ENCODE measurements around the gene OSBPL10.

OSBPL10 gene

DNA sequence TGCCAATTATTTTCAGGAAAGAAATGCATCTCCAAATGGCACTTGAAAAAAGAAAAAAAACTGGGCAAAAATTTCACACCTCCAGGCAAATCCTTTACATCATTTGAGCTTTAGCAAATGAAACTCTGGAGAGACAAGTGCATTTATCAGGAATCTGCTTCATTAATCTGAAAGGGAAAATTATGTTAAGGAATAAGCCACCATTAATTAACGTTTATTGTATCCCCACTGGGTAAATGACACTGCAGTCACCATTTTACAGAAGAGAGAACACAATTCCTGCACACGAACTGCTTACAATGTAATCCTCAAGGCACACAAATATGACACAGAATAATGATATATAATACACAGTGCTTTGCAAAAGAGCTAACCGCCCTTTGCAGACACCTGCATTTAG, 217.3 kb downstream of the OSBPL10 start:
- no peak for DNase-seq

DNA sequence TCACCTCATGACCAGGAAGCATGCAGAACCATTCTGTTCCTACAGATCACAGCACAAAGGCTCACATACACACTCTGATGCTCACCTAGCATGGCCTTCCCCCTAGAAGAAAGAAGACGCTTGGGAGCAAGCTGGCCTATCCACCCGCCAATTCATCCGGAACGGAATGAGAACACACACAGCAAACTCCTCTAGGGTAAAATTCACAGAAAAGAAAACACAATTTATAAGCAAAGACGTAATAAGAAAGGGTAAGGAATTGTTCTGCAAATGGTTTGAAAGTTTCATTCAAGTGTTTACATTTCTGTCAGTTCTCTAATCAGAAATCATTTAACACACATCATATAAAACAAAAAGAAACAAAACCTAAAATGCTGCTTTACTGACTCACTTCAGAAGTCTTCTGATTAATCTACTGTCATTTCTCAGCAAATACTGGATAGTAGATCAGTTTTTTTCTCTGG, 218.1 kb downstream of the OSBPL10 start:
- no peak for DNase-seq

DNA sequence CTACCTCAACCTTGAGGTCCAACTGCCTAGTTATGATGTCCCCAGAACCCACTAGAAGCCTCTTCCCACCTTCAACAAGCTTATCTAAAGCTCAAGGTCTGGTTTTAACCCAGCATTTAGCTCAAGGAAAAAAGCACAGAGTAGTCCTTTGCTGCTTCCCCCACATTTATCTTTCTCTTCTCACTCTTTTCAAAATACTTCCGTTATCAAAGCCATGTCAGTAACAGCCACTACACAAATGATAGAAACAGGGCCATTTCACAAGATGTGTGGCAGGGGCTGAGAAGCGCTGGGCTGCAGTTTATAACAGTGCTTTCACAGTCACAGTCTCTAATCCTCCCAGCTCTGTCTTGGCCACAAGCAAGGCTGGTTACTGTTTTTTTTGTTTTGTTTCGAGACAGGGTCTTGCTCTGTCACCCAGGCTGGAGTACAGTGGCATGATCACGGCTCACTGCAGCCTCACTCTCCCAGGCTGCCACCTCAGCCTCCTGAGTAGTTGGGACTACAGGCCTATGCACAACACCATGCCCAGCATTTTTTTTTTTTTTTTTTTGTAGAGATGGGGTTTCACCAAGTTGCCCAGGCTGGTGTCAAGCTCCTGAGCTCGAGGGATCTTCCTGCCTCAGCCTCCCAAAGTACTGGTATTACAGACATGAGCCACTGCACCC, 218.8 kb downstream of the OSBPL10 start:
- DNase-seq, result no peak

DNA sequence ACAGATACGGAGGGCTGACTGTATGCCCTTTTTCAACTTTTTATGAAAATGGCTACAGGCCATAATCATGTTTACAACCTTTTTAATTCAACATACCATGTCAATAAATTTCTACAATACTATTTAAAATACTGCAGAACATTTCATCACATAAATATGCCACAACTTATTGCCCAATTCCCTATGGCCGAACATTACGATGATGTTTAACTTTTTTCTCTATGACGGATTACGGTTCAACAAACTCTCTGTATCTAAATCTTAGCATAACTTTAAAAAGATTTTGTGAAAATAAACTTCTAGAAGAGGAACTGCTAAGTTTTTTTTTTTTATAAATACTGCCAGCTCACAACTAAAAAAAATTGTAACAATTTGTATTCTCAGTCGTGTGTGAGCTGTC, 220.4 kb downstream of the OSBPL10 start:
- no peak for DNase-seq

DNA sequence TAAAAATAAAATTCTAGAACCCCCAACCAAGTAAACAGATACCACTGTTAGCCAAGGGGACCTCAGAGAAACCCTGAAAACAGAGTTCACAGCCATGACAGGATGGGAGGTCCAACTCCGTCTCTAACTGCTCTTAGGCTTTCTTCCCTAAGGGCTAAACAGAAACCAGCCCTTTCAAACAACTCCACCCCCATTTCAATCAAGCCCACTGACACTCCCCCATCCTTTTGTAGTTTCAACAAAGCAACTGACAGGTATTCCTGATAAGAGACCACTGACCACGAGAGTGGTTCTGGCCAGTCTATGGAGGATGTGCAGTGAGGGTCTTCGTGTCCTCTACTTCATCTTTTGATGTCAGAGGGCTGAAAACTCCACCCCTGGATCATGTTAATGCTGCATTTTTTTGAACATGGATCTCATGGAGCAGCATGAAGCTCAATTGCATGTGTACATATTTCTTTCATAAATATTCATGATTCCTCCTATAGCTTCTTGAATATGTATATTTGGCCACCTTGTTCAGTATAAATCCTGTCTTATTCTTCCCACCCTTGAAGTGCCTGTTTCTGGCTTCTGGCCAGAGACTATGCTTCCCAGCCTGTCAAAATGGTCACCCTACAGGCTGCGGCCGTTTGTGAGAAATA, 222.6 kb downstream of the OSBPL10 start:
- no peak for DNase-seq

DNA sequence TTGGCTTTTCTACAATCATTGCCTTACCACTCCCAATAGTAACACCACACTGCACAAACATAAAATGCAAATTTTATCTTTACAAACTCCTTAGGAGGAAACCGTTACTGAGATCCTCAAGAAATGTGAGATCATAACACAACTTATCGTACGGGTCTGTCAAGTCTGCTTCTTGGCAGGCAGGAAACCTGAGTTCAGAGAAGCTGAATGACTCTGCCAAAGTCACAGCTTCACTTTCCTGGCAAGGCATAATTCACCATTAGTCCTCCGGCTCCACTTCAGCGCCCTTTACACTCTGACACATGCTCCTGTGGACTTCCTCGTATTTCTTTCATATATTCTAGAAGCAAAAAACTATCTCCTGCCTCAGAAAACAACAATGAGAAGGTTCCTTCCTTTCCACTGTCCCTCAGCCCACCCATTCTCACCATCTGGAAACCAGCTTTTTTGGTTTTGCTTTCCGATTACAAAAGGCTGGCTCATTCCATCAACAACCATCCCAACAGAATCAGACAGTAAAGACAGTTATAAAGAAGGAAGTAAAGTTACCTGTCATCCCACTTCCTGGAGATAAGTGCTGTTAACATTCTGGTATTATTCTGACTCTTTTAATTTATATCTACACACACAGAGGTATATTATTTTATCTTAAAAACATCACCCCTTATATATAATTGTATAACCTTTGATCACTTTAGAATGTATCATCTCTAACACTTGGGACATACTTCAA, 225.0 kb downstream of the OSBPL10 start:
- DNase-seq, result no peak

DNA sequence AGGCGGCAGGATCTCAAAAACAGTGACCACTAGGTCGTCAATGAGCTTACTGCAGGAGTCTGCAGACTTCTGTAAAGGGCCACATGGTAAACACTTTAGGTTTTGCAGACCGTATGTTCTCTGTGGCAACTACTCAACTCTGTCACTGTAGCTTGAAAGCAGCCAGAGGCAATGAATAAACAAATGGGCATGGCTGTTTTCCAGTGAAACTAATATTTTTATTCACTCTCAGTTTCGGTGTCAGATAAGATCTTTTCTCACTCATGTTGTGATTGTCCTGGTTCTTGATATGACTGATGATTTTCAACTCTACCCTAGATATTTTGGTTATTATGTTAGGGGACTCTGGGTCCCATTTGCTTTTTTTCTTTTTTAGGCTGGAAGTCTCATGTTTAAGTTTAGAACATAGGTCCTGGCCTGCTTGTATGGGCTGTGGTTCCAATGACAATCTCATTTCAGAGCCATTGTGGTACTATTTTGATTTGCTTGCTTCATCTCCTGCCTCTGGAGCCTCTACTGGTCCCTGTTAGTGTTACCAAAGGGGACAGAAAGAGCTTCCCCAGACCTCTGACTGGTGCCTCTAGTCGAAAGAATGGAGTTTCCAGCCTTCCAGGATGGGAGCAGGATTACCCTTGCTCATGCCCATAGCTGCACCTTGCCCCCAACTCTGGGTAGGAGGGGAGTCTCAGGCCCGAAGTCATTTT, 226.3 kb downstream of the OSBPL10 start:
- DNase-seq, result no peak

DNA sequence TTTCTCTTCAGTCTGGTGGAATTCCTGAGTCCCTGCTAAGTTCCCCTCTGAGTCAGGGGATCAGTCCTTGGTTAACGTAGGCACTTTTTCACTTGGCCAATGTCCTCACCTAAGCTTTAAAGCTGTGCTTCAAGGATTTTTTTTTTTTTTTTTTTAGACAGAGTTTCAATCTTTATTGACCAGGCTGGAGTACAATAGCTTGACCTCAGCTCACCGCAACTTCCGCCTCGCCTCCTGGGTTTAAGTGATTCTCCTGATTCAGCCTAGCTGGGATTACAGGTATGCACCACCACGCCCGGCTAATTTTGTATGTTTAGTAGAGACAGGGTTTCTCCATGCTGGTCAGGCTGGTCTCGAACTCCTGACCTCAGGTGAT, 228.0 kb downstream of the OSBPL10 start:
- DNase-seq, result no peak

DNA sequence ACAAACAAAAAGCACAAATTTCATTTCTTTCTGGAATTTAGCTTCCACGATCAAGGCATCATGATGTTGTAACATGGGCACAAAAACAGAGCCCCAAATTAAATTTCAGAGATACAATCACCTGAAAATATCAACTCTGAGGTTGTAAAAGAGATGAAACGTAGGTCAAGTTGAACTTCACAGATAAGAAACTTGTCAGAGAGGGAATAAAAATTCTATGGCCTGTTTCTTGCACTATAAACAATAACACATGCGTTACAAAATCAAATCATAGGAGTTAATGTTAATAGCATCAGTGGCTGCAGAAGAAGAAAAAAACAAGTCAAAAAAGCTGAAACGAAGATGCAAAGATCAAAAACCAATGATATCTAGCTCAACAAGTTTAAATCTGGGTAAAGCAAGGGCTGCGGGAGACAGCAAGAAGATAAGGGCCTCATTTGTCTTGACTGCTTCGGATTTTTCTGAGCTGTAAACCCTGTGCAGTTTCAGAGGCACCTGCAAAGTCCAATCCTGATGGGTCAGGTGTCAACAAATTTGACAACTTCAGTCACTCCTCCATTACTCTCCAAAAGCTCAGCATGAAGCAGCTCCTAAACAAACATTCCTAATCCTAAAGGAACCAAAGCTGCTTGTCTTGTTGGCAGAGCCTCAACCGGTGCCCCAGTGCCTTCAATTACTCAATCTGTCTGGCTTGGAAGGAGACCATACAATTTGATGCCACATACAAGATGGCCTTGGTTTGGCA, 228.6 kb downstream of the OSBPL10 start:
- no peak for DNase-seq

DNA sequence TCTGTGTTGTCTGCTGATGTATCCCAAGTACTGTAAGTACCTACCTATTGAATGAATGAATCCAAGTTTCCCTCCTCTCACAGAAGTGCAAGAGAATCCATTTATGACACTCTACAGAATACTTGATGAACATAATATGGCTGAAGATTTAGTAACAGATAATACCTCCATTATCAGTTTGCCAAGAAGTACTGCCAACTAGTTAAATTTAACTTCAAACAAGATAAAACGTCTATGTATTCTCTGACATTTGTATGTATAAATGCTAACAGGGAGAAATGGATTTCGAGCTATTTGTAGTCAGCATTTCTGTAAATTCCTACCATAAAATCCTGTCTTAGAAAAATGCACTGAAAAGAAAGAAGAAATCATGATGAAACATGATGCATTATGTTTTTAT, 230.7 kb downstream of the OSBPL10 start:
- DNase-seq, result no peak

DNA sequence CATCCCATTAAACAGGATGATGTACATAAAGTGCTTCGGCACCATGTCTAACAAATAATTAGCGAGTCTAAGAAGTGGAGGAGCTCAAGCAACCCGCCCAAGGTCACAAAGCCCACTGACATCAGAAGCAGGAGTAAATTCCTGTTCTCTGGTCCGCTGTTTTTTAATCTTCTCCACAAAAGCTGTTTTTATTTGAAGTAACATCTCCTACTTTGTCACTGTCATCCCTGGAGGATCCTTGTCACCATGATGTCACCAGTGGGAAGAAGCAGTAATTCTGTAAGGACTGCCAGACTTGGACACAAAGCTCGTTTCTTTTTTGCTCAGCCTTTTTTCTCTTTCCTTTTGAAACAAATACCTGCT, 232.1 kb downstream of the OSBPL10 start:
- DNase-seq, result no peak

DNA sequence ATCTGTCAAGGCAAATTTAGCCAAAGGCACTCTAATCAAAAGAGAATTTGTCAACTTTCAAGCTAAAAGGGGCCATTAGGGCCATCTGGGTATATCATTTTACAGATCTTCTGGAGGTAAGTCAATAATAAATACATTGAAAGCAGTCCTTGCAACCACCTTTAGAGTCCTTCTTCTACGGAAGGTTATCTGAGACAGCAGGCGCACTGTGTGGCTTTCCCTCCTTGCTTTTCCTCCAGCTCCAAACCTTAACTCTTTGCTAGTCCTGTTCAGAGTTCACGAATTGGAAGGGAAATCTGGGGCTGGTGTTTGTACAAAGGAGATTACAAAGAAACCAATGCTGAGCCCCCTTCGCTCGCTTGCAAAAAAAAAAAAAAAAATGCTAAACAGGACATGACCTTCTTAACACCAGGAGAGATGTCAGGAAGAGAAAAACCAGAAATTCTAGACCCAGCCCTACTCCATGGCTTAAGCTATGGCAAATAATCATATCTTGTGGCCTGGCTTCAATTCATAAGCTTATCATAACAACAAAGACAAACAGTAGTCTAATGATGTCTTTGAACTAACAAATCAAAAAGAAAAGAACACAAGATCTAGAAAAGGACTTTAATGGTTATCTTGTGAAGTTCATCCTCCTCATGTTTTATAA, 232.7 kb downstream of the OSBPL10 start:
- no peak for DNase-seq

DNA sequence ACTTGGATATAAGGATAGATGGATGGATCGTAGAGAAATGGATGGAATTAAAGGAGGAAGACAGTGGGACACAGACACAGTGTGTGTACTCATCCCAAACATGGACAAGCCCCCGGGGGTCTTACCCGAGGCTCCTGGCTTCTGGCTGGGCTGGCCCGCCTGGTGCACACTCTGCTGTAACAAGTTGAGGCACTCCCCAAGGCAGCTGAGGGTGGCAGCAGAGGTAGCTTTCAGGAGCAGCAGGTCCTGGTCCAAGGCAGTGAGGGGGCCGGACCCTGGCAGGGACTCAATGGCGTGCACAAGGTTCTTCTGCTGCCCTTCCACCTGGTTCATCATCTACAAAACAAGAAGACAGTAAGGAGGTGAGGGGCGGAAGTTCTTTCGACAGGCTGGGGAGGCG, 233.3 kb downstream of the OSBPL10 start:
- DNase-seq, result no peak

DNA sequence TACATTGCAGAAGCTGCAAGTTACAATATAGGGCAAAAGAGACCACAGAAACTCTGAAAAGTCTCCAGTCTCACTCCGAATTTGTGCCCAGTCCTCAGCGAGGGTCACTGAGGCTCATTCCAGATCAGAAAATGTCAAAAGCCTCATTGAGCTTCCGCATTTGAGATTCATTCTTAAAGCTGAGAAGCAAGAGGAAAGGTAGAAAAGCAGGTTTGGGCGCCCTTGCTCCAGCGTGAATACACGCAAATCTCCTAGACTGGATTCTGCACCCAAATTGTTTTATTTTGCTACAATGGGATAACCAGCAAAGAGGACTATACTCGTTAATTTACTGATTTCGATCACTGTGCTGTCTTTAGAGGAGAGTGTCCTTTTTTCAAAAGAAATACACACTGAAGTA, 236.1 kb downstream of the OSBPL10 start:
- DNase-seq, result no peak

DNA sequence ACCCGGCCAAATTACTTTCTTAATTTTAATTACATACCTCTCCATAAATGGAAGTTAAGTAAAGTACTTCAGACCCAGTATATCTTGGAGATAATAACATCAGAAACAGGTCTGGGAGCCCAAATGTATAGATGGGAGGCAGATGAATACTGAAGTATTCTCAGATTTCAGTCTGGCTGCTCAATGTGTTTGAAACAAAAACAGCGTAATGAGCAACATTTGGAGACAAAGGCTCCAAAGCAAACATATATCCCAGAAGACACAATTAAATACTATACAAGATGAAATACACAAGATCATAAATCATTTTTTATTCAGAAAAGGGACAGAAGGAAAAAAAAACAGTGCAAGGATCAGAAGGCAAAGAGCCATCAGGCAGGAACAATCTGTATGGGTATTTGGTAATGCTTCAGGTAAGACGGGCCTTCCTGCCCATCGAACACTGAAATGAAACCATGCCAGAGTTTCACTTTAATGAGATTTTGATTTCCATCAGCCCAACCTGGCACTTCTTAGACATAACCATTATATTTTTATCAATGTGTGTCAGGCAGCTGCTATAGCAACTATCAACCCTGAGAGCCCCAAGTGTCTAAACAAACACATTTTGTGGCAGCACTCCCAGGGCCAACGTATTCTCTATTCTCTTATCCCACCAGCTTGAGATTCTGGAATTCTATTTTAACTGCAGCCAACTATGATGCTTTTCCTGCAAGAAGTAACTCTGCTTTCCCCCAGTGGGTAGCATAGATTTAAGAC, 237.6 kb downstream of the OSBPL10 start:
- no peak for DNase-seq

DNA sequence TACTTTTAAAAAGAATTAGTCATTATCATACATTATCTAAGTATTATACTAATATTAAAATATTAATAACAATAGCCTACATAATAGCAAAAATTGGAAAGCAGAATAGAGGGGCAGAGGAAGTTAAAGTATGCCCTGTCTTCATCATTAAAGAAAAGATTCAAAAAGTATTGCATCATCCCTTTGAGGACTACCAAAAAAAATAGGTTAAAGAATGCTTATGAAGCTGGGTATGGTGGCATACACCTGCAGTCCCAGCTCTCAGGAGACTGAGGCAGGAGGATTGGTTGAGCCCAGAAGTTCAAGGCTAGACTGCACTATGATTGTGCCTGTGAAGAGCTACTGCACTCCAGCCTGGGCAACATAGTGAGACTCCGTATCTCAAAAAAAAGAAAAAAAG, 240.7 kb downstream of the OSBPL10 start:
- DNase-seq, result no peak

DNA sequence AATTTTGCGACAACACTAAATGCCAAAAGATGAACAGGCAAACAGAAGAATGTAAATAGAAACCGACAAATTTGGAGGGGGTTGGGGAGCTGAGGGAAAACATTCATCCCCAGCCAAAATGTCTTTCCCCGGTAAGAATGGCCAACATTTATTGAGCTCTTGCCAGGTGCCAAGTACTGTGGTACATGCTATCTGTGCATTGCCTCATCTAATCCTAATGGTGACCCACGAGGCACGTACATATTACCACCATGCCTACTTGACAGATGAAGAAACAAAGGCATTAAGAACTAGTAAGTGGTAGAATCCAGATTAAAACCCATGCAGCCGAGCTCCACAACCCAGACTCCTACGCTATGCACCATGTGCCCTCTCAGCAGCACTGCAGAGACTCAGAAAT, 242.7 kb downstream of the OSBPL10 start:
- DNase-seq, result no peak

DNA sequence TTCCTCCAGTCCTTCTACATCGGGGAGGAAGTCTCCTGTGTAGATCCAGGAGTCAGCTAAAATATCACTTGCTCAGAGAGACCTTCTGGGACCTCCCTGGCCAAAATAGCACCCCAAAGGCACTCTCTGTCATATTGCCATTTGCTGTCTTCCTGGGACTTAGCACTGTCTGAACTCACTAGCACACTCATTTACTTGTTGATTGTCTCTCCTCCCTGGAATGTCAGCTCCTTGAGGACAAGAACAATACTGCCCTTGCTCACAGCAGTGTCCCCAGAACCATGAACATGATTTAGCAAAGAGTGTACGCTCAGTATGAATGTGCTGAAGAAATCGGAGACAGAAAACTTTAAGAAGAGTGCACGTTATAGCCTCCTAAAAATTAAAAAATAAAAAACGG, 245.4 kb downstream of the OSBPL10 start:
- no peak for DNase-seq

DNA sequence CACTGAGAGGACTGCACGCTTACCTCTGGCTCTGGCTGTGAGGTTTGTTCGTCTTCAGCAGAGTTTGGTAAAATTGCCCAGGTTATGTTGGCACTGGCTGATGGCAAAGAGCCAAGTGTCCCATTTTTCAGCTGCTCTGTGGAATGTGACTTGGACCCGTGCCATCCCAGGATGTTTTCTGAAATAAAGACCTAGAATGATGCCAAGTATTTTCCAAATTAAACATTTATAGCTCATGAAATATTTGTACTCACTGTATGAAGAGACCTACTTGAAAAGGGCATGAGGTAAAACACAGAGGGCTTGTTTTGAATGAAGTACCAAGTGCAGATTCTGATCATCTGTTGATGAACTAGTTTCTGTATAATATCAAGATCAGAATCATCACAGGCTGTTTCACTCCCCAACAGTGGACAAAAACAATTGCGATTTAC, 247.8 kb downstream of the OSBPL10 start:
- no peak for DNase-seq

DNA sequence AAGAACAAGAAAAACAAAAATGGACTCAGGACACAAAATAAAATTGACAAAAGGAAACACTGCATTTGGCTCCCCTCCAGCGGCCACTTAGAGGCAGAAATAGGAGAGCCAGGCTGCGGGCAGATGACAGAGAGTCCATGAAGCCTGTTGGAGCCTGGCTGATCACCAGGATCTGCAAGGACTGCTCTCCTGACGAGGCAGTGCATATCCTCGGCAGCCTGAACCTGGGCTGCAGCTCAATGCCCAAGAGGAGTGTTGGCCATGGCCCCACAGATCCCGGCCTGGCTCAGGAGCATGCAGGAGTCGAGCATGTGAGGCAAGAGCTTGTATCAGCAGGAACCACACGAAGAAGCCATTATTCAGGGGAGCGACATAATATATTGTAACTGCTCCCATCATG, 248.5 kb downstream of the OSBPL10 start:
- DNase-seq, result no peak

DNA sequence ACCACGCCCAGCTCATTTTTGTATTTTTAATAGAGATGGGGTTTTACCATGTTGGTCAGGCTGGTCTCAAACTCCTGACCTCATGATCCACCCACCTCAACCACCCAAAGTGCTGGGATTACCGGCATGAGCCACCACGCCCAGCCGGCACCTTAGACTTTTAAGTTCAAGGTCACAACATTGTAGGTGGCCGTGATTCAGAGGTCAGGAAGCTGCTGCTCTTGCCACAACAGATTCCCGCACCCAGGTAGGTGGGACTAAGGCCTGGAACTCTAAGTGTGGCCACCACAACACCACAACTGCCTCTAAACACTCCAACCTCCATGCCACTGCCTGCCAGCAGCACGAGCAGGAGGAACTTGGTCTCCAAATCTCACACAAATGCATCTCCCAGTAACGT, 251.5 kb downstream of the OSBPL10 start:
- DNase-seq, result no peak

DNA sequence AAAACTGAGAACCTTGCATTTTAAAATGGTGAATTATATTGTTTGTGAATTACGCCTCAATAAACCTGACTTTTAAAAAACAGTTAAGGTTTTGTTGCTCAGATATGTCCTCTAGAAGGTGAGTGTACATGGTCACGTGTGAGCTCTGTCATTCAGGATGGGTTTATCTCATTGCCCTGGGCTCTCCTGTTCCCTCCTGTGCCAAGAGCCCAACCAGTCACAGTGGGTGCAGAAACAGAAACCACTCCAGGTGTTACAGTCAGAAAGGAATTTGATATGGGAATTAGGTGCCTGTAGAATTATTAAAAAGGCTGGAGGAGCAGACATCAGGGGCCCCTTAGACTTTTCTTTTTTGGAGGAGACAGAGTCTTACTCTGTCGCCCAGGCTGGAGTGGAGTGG, 252.0 kb downstream of the OSBPL10 start:
- DNase-seq, result no peak

Data from CD4-positive, alpha-beta T cell treated with Interleukin-4 for 1 hour (primary cell).